UCSD-AML1 (cell line): ENCODE results near the gene CT45A7.
"Not testable (repeated sequence)": the region's sequence is repeated elsewhere in the genome, so short reads cannot be mapped to it uniquely, and the experiment has no call there.

Experiments used
- DNase-seq: peaks from one replicate; lab custom pipeline; 2025; ENCODE audit not compliant: unreplicated experiment; lab: John Stamatoyannopoulos, UW

The CT45A7 gene, protein sequence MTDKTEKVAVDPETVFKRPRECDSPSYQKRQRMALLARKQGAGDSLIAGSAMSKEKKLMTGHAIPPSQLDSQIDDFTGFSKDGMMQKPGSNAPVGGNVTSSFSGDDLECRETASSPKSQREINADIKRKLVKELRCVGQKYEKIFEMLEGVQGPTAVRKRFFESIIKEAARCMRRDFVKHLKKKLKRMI

DNA sequence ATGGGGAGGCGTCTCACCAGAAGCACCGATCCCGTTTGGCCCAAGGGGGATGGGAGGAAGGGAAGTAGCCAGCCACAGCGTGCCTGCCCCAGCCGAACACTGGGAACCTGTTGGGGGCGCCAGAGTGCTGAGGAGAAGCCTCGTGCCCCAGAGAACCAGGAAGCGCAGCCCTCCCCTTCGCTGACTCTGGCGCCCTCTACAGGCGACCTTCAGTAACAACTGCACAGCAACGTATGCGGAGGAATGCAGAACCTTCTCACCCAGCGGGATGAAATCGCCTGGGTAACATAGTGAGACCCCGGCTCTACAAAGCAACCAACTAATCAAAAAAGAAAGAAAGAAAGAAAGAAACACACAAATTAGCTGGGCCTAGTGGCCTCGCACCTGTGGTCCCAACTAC, at the start of gene CT45A7:
TSS of gene CT45A7 (minus strand) at position 101 of the 400 bp plus-strand sequence. CDS start 3,747 bp downstream, outside the sequence.
- DNase-seq = not testable (repeated sequence)

GRCh38 chrX:135882741-135883140, 45.7 kb upstream of the CT45A7 start:
- DNase-seq = not testable (repeated sequence)

DNA sequence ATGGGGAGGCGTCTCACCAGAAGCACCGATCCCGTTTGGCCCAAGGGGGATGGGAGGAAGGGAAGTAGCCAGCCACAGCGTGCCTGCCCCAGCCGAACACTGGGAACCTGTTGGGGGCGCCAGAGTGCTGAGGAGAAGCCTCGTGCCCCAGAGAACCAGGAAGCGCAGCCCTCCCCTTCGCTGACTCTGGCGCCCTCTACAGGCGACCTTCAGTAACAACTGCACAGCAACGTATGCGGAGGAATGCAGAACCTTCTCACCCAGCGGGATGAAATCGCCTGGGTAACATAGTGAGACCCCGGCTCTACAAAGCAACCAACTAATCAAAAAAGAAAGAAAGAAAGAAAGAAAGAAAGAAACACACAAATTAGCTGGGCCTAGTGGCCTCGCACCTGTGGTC, 34.6 kb upstream of the CT45A7 start, which contains the start of gene CT45A9:
TSS of gene CT45A9 (minus strand) at position 101 of the 400 bp plus-strand sequence. CDS start 3,751 bp downstream, outside the sequence.
- DNase-seq = not testable (repeated sequence)

DNA sequence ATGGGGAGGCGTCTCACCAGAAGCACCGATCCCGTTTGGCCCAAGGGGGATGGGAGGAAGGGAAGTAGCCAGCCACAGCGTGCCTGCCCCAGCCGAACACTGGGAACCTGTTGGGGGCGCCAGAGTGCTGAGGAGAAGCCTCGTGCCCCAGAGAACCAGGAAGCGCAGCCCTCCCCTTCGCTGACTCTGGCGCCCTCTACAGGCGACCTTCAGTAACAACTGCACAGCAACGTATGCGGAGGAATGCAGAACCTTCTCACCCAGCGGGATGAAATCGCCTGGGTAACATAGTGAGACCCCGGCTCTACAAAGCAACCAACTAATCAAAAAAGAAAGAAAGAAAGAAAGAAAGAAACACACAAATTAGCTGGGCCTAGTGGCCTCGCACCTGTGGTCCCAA, 17.4 kb upstream of the CT45A7 start, which contains the start of gene CT45A8:
TSS of gene CT45A8 (minus strand) at position 101 of the 400 bp plus-strand sequence. CDS start 3,755 bp downstream, outside the sequence.
- not testable (repeated sequence) for DNase-seq

DNA sequence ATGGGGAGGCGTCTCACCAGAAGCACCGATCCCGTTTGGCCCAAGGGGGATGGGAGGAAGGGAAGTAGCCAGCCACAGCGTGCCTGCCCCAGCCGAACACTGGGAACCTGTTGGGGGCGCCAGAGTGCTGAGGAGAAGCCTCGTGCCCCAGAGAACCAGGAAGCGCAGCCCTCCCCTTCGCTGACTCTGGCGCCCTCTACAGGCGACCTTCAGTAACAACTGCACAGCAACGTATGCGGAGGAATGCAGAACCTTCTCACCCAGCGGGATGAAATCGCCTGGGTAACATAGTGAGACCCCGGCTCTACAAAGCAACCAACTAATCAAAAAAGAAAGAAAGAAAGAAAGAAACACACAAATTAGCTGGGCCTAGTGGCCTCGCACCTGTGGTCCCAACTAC, 17.2 kb downstream of the CT45A7 start, which contains the start of gene CT45A2:
TSS of gene CT45A2 (minus strand) at position 101 of the 400 bp plus-strand sequence. CDS start 3,747 bp downstream, outside the sequence.
- not testable (repeated sequence) for DNase-seq

DNA sequence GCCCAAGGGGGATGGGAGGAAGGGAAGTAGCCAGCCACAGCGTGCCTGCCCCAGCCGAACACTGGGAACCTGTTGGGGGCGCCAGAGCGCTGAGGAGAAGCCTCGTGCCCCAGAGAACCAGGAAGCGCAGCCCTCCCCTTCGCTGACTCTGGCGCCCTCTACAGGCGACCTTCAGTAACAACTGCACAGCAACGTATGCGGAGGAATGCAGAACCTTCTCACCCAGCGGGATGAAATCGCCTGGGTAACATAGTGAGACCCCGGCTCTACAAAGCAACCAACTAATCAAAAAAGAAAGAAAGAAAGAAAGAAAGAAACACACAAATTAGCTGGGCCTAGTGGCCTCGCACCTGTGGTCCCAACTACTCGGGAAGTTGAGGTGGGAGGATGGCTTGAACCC, 34.4 kb downstream of the CT45A7 start, which contains the start of gene CT45A6:
TSS of gene CT45A6 (minus strand) at position 101 of the 400 bp plus-strand sequence. CDS start 3,794 bp downstream, outside the sequence.
- not testable (repeated sequence) for DNase-seq

DNA sequence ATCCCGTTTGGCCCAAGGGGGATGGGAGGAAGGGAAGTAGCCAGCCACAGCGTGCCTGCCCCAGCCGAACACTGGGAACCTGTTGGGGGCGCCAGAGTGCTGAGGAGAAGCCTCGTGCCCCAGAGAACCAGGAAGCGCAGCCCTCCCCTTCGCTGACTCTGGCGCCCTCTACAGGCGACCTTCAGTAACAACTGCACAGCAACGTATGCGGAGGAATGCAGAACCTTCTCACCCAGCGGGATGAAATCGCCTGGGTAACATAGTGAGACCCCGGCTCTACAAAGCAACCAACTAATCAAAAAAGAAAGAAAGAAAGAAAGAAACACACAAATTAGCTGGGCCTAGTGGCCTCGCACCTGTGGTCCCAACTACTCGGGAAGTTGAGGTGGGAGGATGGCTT, 51.7 kb downstream of the CT45A7 start, which contains the start of gene CT45A5:
TSS of gene CT45A5 (minus strand) at position 101 of the 400 bp plus-strand sequence. CDS start 3,774 bp downstream, outside the sequence.
- DNase-seq = not testable (repeated sequence)
